Stimulated activated CD4-positive, alpha-beta T cell treated with anti-CD3 and anti-CD28 coated beads, Interleukin-4, amount 100 ng/mL, for 1 hour (primary cell): ENCODE measurements around the gene PLAC8.
"Not testable (repeated sequence)": the region's sequence is repeated elsewhere in the genome, so short reads cannot be mapped to it uniquely, and the experiment has no call there.

ENCODE experiments used
- DNase-seq: peaks from one replicate; pipeline ENCODE4 v3.0.0-alpha.2; 2020

PLAC8 gene

GRCh38 chr4:83062739-83063138 lies 51.8 kb downstream of the PLAC8 start:
- no peak for DNase-seq

GRCh38 chr4:83054928-83055327 lies 59.6 kb downstream of the PLAC8 start:
- DNase-seq = no peak

GRCh38 chr4:83048781-83049180 lies 65.7 kb downstream of the PLAC8 start:
- DNase-seq = not testable (repeated sequence)

GRCh38 chr4:83046693-83047473 lies 67.6 kb downstream of the PLAC8 start:
- DNase-seq = no peak

GRCh38 chr4:83043801-83044407 lies 70.6 kb downstream of the PLAC8 start:
- DNase-seq = no peak

GRCh38 chr4:83043157-83043556 lies 71.4 kb downstream of the PLAC8 start:
- DNase-seq = not testable (repeated sequence)

GRCh38 chr4:83040269-83040668 lies 74.3 kb downstream of the PLAC8 start:
- DNase-seq = no peak
